Gastroesophageal sphincter (tissue), 4 donors: ENCODE results near the gene C1RL. TPM values are rescaled to one million over a fixed set of nuclear protein-coding genes. Genes with fewer than 3 reads are reported as not detected.

Experiments
- ATAC-seq: fragments of 150-250 bp; one replicate; pipeline ENCODE4 v1.9.1; 2016; ENCODE audit warnings: mild to moderate bottlenecking, moderate library complexity
- H3K27ac ChIP-seq, 4 donors: fragments of 200-600 bp; sonication (generic) in 3 of 4; 1 replicate in 3 of 4; 2 replicates in 1 of 4; pipeline ENCODE4 v1.5.1; 2016 to 2019
- H3K27me3 ChIP-seq: fragments of 200-600 bp; sonication (generic); one replicate; pipeline ENCODE4 v1.5.1; 2019
- H3K36me3 ChIP-seq, 2 donors: fragments of 200-600 bp; sonication (generic); one replicate each; pipeline ENCODE4 v1.5.1; 2019; ENCODE audit warnings: control low read depth in 1 of 2
- H3K4me1 ChIP-seq, 3 donors: fragments of 200-600 bp; sonication (generic); 1 replicate in 2 of 3; 2 replicates in 1 of 3; pipeline ENCODE4 v1.5.1; 2016 to 2019; ENCODE audit warnings: control low read depth in 2 of 3
- H3K4me3 ChIP-seq, 2 donors: fragments of 200-600 bp; sonication (generic); one replicate each; pipeline ENCODE4 v1.5.1; 2019; ENCODE audit warnings: mild to moderate bottlenecking in 1 of 2, moderate library complexity in 1 of 2
- H3K9me3 ChIP-seq, 3 donors: fragments of 200-600 bp; sonication (generic); one replicate each; pipeline ENCODE4 v1.5.1; 2017 to 2019; ENCODE audit warnings: control low read depth in 2 of 3
- EP300 ChIP-seq: sonication (generic); formaldehyde crosslinking; IDR thresholded peaks from one replicate; pipeline ENCODE4 v1.6.1; 2017; ENCODE audit warnings: antibody characterized with exemption, mild to moderate bottlenecking
- POLR2A ChIP-seq, 2 donors: fragments of 450-650 bp; IDR thresholded peaks; one replicate each; pipeline ENCODE4 v1.6.1; 2017; ENCODE audit warnings: antibody characterized with exemption in 2 of 2, mild to moderate bottlenecking in 2 of 2, moderate library complexity in 1 of 2
- POLR2AphosphoS5 ChIP-seq: sonication (generic); formaldehyde crosslinking; IDR thresholded peaks from one replicate; pipeline ENCODE4 v1.6.1; 2017; ENCODE audit warnings: antibody characterized with exemption
- WGBS, 2 donors: methylation state at CpG; one replicate each; pipeline ENCODE4 v1.1.5; 2018; ENCODE audit warnings: low coverage in 1 of 2; 5-methylcytosine and 5-hydroxymethylcytosine counted together
- total RNA-seq, 4 donors: library from RNA; depleted of rRNA; stranded (reverse); fragments of >200 nt; gene quantifications; one replicate each; pipeline ENCODE4 v1.1.0, GENCODE V29; 2016
- TF ChIP-seq, protein P1 (sequence below), 4 experiments: fragments of 200-600 bp in 2 of 4; fragments of 450-650 bp in 2 of 4; sonication (generic) in 1 of 4; IDR thresholded peaks; one replicate each; pipeline ENCODE4 v1.5.1; 2017 to 2019; ENCODE audit warnings: antibody characterized with exemption in 4 of 4, mild to moderate bottlenecking in 2 of 4, moderate library complexity in 2 of 4

Gene C1RL, protein sequence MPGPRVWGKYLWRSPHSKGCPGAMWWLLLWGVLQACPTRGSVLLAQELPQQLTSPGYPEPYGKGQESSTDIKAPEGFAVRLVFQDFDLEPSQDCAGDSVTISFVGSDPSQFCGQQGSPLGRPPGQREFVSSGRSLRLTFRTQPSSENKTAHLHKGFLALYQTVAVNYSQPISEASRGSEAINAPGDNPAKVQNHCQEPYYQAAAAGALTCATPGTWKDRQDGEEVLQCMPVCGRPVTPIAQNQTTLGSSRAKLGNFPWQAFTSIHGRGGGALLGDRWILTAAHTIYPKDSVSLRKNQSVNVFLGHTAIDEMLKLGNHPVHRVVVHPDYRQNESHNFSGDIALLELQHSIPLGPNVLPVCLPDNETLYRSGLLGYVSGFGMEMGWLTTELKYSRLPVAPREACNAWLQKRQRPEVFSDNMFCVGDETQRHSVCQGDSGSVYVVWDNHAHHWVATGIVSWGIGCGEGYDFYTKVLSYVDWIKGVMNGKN
- 100 to 1,000 TPM in 2 of 4 donors, 10 to 100 TPM in 2; 85.9 to 181 (median 103) TPM for total RNA-seq

DNA sequence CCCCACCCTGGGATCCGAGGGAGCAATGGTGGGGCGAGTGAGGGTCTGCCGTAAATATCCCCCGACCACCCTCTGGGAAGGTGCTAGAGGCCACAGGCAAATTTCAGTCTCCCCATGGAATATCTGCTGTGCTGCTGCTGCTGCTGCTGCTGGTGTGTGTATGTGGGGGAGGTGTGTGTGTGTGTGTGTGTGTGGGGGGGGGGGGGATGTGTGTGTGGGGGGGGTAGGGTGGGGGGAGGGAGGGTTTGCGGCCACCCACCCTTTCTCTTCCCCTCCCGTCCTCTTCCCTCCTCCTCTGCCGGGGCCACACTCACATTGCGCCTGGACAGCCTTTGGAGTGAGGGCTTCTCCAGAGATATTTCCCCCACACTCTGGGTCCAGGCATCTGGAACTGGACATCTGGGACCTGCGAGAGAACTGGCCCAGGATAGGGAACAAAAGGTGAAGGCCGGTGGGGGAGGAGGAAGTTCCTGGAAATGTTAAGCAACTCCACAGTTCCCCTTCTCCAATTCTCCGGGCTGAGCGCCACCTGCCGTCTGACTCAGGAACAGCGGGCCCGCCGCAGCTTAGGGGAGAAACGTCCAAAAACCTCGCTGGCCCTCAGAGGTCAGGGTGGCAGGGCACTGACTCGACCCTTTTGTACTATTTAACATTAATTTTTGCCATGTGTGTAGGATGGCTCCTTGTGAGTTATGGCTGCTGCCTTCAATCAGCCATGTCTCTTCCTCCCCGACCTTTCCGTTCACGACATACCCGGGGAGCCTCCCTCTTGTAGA, at the start of gene C1RL:
C1RL (minus strand) TSS at position 419 of the 776 bp plus-strand sequence; CDS start at position 385, 34 bp downstream.
- TF ChIP-seq EP300 (no peak), POLR2AphosphoS5 (peak; percentile 98), POLR2A (IDR thresholded peaks at IDR 0.05) (peak; percentile 35 to 61)
- TF ChIP-seq, protein P1, sequence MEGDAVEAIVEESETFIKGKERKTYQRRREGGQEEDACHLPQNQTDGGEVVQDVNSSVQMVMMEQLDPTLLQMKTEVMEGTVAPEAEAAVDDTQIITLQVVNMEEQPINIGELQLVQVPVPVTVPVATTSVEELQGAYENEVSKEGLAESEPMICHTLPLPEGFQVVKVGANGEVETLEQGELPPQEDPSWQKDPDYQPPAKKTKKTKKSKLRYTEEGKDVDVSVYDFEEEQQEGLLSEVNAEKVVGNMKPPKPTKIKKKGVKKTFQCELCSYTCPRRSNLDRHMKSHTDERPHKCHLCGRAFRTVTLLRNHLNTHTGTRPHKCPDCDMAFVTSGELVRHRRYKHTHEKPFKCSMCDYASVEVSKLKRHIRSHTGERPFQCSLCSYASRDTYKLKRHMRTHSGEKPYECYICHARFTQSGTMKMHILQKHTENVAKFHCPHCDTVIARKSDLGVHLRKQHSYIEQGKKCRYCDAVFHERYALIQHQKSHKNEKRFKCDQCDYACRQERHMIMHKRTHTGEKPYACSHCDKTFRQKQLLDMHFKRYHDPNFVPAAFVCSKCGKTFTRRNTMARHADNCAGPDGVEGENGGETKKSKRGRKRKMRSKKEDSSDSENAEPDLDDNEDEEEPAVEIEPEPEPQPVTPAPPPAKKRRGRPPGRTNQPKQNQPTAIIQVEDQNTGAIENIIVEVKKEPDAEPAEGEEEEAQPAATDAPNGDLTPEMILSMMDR (IDR thresholded peaks at IDR 0.05): peak; percentile 98 to 99 (median 98)
- peak within 1 kb of the TSS; percentile 40 to 65 for H3K4me3 ChIP-seq
- peaks cover 0 to 56% (median 12%) of the 10 kb centered on the region in 3 donors for H3K4me1 ChIP-seq
- peak within 1 kb of the TSS; percentile 89 to 97 (median 96) for H3K27ac ChIP-seq
- peak; percentile 92 for ATAC-seq
- no peaks in the 10 kb centered on the region for H3K9me3 ChIP-seq
- H3K36me3 ChIP-seq: peaks cover 0 to 14% of the 10 kb centered on the region in 2 donors
- WGBS, 2 donors: 0 to 17% methylated on average over 9 to 14 of the region's 23 CpGs
- no peaks in the 10 kb centered on the region for H3K27me3 ChIP-seq

DNA sequence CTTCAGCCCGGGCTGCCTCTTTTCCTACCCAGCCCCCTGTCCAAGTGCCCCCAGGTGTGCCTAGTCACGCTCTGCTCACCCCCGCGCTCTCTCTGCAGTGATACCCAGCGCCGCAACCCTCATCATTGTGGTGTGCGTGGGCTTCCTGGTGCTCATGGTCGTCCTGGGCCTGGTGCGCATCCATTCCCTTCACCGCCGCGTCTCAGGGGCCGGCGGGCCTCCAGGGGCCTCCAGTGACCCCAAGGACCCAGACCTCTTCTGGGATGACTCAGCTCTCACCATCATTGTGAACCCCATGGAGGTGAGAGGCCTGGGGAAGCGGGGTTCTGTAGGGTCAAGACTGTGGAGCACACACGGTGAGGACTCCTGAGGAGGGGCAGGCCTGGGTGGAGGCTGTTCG, 48.4 kb upstream of the C1RL start:
- H3K27me3 ChIP-seq: no peaks in the 10 kb centered on the region
- no peaks in the 10 kb centered on the region for H3K4me1 ChIP-seq
- no peak for TF ChIP-seq EP300
- TF ChIP-seq, protein P1 (IDR thresholded peaks at IDR 0.05): no peak
- TF ChIP-seq POLR2AphosphoS5: no peak
- no peak for TF ChIP-seq POLR2A (IDR thresholded peaks at IDR 0.05)
- peaks cover 0 to 61% of the 10 kb centered on the region in 2 donors for H3K36me3 ChIP-seq
- H3K9me3 ChIP-seq: no peaks in the 10 kb centered on the region
- no peak for ATAC-seq
- H3K4me3 ChIP-seq: no peak overlapping the region
- no peak overlapping the region for H3K27ac ChIP-seq
- 76% methylated on average over 3 of the region's 17 CpGs; no CpG with 5 or more reads in 1 of the 2 donors for WGBS, 2 donors

DNA sequence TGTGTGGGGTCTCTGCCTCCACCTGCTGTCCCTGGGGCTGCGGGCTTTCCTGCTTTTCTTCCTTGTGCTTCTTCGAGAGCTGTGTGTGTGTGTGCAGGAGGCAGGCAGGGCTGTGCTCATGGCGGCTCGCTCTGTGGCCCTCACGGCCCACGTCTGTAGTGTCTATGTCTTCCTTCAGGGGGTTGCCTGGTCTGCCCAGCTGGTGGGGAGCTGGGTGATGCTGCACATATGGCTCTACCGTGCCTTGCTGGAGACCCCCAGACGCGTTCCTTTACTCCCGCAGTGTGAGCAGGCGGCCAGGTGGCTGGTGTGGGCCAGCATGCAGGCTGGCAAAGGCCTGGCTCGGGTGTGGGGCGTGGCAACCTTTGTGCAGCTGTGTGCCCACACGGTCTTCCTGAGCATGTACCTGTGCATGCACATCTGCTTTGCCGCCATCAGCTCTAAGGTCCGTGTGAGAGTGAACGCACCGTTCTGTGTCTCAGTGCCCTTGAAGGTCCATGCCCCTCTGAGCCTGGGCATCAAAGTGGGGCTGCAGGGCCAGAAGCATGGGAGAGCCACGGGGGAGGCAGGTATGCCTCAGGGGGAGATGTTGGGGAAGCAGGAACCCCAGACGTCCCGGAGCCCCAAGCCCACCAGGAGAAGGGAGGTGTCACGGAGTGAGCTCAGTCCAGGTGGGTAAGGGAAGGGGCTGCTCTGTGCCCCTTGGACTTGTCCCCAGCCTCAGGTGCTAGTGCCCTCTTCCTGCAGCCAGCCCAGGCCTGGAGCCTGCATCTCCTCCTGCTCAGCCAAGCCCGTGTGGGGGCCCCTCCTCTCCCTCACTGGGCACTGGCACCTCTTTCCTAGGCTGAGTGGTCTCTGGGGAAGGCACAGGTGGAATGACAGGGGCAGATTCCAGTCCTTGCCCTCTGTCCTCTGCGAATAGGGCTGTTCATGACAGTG, 47.5 kb upstream of the C1RL start:
- 78 to 100% methylated on average over 1 to 3 of the region's 24 CpGs for WGBS, 2 donors
- no peaks in the 10 kb centered on the region for H3K27me3 ChIP-seq
- no peak overlapping the region for H3K27ac ChIP-seq
- no peaks in the 10 kb centered on the region for H3K4me1 ChIP-seq
- H3K36me3 ChIP-seq: peaks cover 0 to 69% of the 10 kb centered on the region in 2 donors
- no peak overlapping the region for H3K4me3 ChIP-seq
- no peak for ATAC-seq
- TF ChIP-seq POLR2AphosphoS5 (no peak), POLR2A (IDR thresholded peaks at IDR 0.05) (no peak), EP300 (no peak)
- TF ChIP-seq, protein P1 (IDR thresholded peaks at IDR 0.05): no peak
- no peaks in the 10 kb centered on the region for H3K9me3 ChIP-seq

DNA sequence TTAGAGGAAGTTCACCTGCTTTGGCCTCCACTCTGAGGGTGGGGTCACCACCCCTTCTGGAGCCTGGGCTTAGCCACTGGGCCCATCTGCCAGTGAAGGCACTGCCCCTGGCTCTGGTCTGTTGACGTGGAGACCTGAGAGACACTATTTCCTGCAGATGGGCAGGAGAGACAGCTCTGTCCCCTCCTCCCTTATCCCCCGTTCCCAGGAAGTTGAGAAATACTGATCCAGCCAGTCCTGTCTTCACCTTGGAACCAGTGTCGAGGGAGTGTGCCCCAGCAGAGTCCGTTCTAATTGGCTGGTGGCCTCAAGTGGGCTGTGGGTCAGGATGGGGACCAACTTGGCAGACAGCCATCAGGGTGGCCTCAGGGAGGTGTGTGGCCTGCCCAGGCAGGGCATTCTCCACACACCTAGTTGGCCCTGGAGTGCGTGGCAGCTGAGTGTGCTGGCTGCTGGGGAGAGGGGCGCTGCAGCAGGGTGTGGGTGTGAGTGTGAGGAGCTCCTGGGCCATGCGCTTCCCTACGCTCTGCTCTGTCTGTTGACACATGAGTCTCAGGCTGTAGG, 46.5 kb upstream of the C1RL start:
- Histone ChIP-seq H3K4me1 (no peaks in the 10 kb centered on the region), H3K27ac (no peak overlapping the region), H3K27me3 (no peaks in the 10 kb centered on the region), H3K4me3 (no peak overlapping the region), H3K9me3 (no peaks in the 10 kb centered on the region), H3K36me3 (peaks cover 0 to 79% of the 10 kb centered on the region in 2 donors)
- WGBS, 2 donors: 100% methylated on average over 1 of the region's 8 CpGs; no CpG with 5 or more reads in 1 of the 2 donors
- TF ChIP-seq, protein P1 (IDR thresholded peaks at IDR 0.05): no peak
- TF ChIP-seq POLR2A (IDR thresholded peaks at IDR 0.05) (no peak), EP300 (no peak), POLR2AphosphoS5 (no peak)
- ATAC-seq: no peak
